GM19043 (cell line): Measurements from ENCODE around the gene TEX10.

Experiments used
- ATAC-seq: cut with Tn5 transposase; IDR thresholded peaks from one replicate; pipeline ENCODE4 v1.9.1; 2021; ENCODE audit warnings: low read depth; ENCODE audit not compliant: unreplicated experiment

Gene TEX10

GRCh38 chr9:100287186-100287585 lies 65.6 kb downstream of the TEX10 start:
- no peak for ATAC-seq

- no peak for ATAC-seq
These were observed 66.5 kb downstream of the TEX10 start for GRCh38 chr9:100286257-100286656.

GRCh38 chr9:100285601-100286000 lies 67.1 kb downstream of the TEX10 start:
- no peak for ATAC-seq

- ATAC-seq, result no peak
These were observed 67.7 kb downstream of the TEX10 start for GRCh38 chr9:100285080-100285479.

- no peak for ATAC-seq
These were observed 68.5 kb downstream of the TEX10 start for GRCh38 chr9:100284247-100284646.

DNA sequence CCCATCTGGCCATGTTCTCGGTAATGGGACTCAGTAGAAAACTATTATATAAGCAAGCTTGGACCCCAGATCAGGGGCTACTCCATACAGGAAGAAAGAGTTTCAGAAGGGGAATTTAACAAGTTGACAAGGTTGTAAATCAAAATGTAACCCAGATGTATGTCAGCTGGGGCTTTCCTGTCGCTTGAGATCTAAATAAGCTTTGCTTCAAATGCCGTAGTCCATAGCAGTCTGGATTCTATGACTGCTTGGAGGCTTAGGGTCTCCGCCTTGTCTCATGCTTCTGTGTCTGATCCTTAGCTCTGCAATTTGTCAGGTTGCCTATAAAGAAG lies 70.4 kb downstream of the TEX10 start:
- ATAC-seq, result no peak

DNA sequence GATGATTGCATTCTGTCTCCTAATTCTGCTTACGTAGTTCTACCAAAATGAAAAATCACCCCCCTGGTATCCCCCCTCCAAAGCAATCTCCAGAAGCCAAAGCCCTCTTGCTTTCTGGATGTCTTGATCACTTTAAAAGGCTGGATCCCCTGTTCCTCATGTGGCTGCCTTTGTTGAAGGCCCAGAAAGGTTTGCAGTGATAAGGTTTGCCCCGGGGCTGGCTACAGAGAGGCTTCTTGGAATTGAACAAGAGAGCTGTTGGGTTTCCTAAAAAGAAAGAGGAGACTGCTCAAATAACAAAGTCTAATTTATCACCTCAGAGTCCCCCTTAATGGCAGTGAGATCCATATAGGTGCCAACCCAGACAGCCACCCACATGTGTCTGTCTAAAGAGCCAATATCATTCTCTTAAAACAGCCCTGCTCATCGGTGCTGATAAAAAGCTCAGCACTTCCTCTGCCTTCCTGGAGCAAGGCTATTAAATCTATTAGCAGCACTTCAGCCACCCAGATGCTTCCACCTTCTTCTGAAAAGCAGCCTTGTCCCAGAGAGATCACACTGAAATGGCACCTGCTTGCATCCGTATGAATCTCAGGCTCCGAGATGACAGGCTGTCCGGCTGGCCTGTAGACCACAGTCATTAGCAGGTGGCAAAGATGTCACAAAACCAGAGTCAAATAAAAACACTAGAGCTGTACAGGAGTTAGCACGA lies 70.9 kb downstream of the TEX10 start:
- ATAC-seq, result no peak

- no peak for ATAC-seq
These were observed 71.7 kb downstream of the TEX10 start for GRCh38 chr9:100281066-100281465.

- no peak for ATAC-seq
These were observed 75.4 kb downstream of the TEX10 start for GRCh38 chr9:100277166-100277979.

- no peak for ATAC-seq
These were observed 83.1 kb downstream of the TEX10 start for GRCh38 chr9:100269656-100270055.

DNA sequence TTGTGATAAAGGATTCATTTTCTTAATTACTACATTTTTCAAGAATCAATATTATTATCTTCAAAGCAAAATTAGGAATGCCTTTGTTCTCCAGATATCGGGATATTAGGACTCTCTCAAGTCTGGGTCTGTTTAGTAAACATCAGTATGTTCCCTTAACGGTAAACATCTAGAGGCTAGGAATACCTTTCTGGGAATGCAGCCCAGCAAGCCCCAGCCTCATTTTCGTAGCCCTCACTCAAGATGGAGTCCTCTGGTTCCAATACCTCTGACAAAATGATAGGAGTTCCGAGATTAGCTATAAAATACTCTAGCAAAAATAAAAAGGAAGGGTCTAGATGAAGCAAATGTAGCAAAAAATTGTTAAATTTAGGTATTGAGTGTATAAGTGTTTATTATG lies 84.5 kb downstream of the TEX10 start:
- ATAC-seq, result no peak

GRCh38 chr9:100267211-100267610 lies 85.5 kb downstream of the TEX10 start:
- ATAC-seq, result no peak
